Measurements from ENCODE around the gene KRTAP9-6.

DNA sequence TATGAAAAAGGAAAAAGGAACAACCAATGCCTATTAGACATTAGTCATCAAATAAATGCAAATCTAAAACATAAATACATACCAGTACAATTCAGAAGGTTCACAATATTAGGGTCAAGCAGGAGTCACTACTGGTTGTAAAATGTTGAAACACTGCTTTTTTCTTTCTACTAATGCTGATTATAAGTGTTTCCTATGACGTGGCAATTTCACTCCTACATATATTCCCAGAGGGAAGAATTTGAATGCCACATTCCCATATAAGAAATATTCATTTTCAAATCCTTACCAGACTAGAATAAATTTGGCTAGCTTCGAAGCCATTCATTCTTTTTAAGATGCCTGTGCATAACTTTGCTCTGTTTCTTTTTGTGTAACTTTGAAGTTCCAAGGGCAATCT lies 41.4 kb upstream of the KRTAP9-6 start:
- TF ChIP-seq CTCF (IDR thresholded peaks at IDR 0.05; ENCODE audit: insufficient read depth, low read length, poor library complexity, severe bottlenecking) (no peak), EZH2phosphoT487 (conservative IDR thresholded peaks at IDR 0.05; ENCODE audit: low read length) (no peak)
